ENCODE measurements around the gene KCNIP3. TPM values are rescaled to one million over a fixed set of nuclear protein-coding genes. Genes with fewer than 3 reads are reported as not detected.

KCNIP3 gene
- total and polyA plus RNA-seq, 12 donors, result 2.1 to 8.0 (median 3.9) TPM

- Histone ChIP-seq H3K4me3 (no peak overlapping the region), H3K36me3 (no peaks in the 10 kb centered on the region), H3K9me3 (no peaks in the 10 kb centered on the region), H3K27me3 (no peaks in the 10 kb centered on the region), H3K27ac (no peak overlapping the region), H3K4me1 (no peaks in the 10 kb centered on the region)
- 88 to 91% methylated on average over 22 of the region's 22 CpGs for WGBS, 2 donors
- ATAC-seq (no peak), DNase-seq (no peak)
- TF ChIP-seq, protein P1, sequence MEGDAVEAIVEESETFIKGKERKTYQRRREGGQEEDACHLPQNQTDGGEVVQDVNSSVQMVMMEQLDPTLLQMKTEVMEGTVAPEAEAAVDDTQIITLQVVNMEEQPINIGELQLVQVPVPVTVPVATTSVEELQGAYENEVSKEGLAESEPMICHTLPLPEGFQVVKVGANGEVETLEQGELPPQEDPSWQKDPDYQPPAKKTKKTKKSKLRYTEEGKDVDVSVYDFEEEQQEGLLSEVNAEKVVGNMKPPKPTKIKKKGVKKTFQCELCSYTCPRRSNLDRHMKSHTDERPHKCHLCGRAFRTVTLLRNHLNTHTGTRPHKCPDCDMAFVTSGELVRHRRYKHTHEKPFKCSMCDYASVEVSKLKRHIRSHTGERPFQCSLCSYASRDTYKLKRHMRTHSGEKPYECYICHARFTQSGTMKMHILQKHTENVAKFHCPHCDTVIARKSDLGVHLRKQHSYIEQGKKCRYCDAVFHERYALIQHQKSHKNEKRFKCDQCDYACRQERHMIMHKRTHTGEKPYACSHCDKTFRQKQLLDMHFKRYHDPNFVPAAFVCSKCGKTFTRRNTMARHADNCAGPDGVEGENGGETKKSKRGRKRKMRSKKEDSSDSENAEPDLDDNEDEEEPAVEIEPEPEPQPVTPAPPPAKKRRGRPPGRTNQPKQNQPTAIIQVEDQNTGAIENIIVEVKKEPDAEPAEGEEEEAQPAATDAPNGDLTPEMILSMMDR (IDR thresholded peaks at IDR 0.05), result no peak
- intact Hi-C loops (cut with DNase I), result no loop called here
These were observed 20.8 kb upstream of the KCNIP3 start for GRCh38 chr2:95276244-95276887.

- no peak for ATAC-seq
- 89 to 91% methylated on average over 9 of the region's 9 CpGs for WGBS, 2 donors
- intact Hi-C loops (cut with DNase I), result no loop called here
These were observed 20.3 kb upstream of the KCNIP3 start for GRCh38 chr2:95276888-95277245.

DNA sequence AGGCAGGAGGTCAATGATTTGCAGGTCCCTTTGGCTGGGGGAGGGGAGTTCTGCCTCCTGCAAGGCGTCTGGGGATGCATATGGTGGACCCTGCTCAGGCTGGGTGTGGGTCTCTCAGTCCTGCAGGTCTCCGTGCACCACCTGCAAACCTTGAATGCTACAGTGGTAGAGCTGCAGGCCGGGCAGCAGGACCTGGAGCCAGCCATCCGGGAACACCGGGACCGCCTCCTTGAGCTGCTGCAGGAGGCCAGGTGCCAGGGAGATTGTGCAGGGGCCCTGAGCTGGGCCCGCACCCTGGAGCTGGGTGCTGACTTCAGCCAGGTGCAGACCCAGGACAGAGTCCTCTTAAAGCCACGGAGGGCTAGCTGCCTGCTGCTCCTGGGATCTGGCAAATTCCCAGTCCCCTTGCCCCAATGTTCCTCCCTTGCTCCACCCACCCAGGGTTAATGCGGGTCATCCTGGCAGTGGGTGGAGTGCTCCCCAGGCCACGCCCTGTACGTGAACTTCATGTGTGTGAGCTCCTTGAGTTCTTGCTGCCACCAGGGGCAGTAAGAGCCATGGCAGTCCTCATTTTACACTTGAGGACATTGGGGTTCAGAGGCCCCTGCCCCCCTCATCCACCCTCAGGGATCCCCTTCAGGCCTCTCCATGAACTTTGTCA lies 19.8 kb upstream of the KCNIP3 start:
- Histone ChIP-seq H3K4me3 (no peak overlapping the region), H3K27me3 (no peaks in the 10 kb centered on the region), H3K4me1 (no peaks in the 10 kb centered on the region), H3K27ac (no peak overlapping the region), H3K9me3 (no peaks in the 10 kb centered on the region), H3K36me3 (no peaks in the 10 kb centered on the region)
- 75 to 76% methylated on average over 11 of the region's 11 CpGs for WGBS, 2 donors
- TF ChIP-seq, protein P1 (IDR thresholded peaks at IDR 0.05), result no peak
- DNase-seq, result no peak
- no peak for ATAC-seq
- intact Hi-C loops (cut with DNase I), result no loop called here

More at GRCh38 chr2:95276888-95277245, 20.3 kb upstream of the KCNIP3 start:
- no peaks in the 10 kb centered on the region for H3K27me3 ChIP-seq
- H3K36me3 ChIP-seq, result no peaks in the 10 kb centered on the region
- H3K4me3 ChIP-seq, result no peak overlapping the region
- no peaks in the 10 kb centered on the region for H3K9me3 ChIP-seq
- no peak for DNase-seq
- H3K27ac ChIP-seq, result no peak overlapping the region
- H3K4me1 ChIP-seq, result no peaks in the 10 kb centered on the region
- TF ChIP-seq, protein P1 (IDR thresholded peaks at IDR 0.05), result no peak

GRCh38 chr2:95278051-95278471 lies 19.1 kb upstream of the KCNIP3 start:
- H3K36me3 ChIP-seq, result no peaks in the 10 kb centered on the region

More at GRCh38 chr2:95278051-95278471, 19.1 kb upstream of the KCNIP3 start:
- intact Hi-C loops (cut with DNase I), result no loop called here
- Histone ChIP-seq H3K9me3 (no peaks in the 10 kb centered on the region), H3K4me1 (no peaks in the 10 kb centered on the region), H3K27ac (no peak overlapping the region), H3K27me3 (no peaks in the 10 kb centered on the region), H3K4me3 (no peak overlapping the region)
- WGBS, 2 donors, result 92 to 94% methylated on average over 7 of the region's 7 CpGs
- DNase-seq, result no peak
- ATAC-seq, result no peak
- TF ChIP-seq, protein P1 (IDR thresholded peaks at IDR 0.05), result no peak
